ENCODE results near the gene FAM13A.

DNA sequence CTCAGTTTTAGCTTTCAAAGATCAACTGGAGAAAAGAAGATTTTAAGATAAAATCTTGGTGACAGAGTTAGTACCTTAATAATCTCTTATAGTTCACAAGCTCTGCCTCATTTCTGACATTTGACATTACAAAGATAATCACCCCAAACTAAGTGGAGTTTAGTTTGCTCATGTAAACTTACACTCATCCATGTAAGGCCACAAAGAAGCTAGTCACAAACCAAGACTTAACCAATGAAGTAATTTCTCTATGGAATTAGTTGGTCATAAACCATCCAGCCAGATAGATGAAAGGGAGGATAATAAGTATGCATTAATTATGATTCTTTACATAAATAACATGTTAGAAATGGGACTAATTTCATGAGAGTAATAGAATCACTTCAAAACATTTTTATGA is 159.2 kb downstream of the FAM13A start:
- TF ChIP-seq, protein P1, sequence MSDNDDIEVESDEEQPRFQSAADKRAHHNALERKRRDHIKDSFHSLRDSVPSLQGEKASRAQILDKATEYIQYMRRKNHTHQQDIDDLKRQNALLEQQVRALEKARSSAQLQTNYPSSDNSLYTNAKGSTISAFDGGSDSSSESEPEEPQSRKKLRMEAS (IDR thresholded peaks at IDR 0.05; ENCODE audit: insufficient read depth, insufficient read length) = no peak
- TF ChIP-seq POLR2A (IDR thresholded peaks at IDR 0.05; ENCODE audit: low read depth, low read length) (no peak), POLR2AphosphoS5 (IDR thresholded peaks at IDR 0.05; ENCODE audit: insufficient read depth, low read depth, low read length) (no peak), EZH2 (IDR thresholded peaks at IDR 0.05; ENCODE audit: borderline replicate concordance, low read depth, low read length, severe bottlenecking) (no peak)
- TF ChIP-seq, protein P2, sequence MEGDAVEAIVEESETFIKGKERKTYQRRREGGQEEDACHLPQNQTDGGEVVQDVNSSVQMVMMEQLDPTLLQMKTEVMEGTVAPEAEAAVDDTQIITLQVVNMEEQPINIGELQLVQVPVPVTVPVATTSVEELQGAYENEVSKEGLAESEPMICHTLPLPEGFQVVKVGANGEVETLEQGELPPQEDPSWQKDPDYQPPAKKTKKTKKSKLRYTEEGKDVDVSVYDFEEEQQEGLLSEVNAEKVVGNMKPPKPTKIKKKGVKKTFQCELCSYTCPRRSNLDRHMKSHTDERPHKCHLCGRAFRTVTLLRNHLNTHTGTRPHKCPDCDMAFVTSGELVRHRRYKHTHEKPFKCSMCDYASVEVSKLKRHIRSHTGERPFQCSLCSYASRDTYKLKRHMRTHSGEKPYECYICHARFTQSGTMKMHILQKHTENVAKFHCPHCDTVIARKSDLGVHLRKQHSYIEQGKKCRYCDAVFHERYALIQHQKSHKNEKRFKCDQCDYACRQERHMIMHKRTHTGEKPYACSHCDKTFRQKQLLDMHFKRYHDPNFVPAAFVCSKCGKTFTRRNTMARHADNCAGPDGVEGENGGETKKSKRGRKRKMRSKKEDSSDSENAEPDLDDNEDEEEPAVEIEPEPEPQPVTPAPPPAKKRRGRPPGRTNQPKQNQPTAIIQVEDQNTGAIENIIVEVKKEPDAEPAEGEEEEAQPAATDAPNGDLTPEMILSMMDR (IDR thresholded peaks at IDR 0.05; ENCODE audit: extremely low read depth in 1 of 2, insufficient read depth in 1 of 2, low read depth in 1 of 2, low read length in 2 of 2) = no peak
